Activated CD8-positive, alpha-beta memory T cell treated with anti-CD3 and anti-CD28 coated beads, Interleukin-2, amount 50 U/mL, for 1 hour (primary cell): Measurements from ENCODE around the gene DNAJB11.
"Not testable (repeated sequence)": the region's sequence is repeated elsewhere in the genome, so short reads cannot be mapped to it uniquely, and the experiment has no call there.

ENCODE experiments used
- DNase-seq: peaks from one replicate; pipeline ENCODE4 v3.0.0-alpha.2; 2020; ENCODE audit errors: extremely low read depth

The DNAJB11 gene

DNA sequence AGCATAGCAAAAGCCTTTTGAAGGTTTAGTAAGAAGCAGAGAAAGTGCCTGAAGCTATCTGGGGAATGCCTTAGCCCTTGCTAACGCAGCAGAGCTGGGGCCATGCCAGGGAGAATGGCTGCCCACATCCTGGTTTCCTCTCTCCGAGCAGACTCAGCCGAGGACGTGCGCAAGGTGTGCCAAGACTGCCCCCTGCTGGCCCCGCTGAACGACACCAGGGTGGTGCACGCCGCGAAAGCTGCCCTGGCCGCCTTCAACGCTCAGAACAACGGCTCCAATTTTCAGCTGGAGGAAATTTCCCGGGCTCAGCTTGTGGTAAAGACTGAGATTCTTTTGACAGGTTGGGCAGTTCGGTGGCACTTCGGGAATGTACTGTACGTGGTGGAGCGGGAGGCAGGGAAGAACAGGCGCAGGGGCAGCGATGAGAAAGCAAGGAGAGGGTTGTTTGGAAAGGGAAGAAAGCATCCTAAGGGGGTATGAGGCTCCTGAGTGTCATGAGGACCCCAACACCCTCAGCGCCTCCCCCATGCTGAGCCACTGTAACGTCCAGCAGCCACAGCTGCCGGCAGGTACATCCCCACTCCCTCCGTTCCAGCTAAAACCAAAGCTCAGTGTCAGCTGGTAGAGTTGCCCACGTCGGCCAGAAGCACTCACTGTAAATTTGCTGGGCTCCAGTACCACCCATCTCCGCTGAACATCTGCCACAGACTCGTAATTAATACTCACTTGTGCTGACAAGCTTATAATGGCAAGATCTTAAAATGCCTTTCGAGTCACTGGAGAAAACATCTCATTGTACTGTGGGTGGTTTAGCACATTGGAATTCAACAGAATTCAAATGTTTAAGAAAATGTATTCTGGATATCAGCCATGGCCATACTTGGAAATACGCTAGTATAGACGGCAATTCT is 46.8 kb downstream of the DNAJB11 start:
- peak; percentile 52 for DNase-seq

DNA sequence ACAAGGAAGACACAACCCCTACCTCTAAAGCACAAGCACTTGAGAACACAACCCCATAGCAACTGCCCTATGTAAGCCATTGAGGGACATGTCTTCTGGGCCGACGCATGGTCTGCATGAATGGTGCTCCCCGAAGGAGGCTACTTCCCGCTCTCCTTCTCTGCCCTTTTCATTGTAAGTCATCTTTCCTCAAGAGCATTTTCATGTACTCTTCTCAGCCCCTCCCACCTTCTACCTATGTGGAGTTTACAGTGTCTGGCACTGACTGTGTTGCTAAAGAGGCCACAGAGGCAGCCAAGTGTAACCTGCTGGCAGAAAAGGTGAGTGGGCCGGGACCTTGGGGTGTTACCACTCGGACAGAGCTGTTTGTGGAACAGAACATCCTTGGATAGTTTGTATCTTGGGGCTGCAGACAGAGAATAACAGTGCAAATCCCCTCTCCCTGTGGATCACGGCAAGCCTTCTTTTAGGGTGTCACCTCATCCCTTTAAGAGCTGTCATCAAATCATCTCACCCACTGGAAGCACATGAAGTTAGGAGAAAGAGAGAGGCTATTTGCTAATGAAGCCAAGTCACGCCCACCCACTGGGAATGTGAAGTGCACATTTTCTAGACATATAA is 47.9 kb downstream of the DNAJB11 start:
- DNase-seq: no peak

DNA sequence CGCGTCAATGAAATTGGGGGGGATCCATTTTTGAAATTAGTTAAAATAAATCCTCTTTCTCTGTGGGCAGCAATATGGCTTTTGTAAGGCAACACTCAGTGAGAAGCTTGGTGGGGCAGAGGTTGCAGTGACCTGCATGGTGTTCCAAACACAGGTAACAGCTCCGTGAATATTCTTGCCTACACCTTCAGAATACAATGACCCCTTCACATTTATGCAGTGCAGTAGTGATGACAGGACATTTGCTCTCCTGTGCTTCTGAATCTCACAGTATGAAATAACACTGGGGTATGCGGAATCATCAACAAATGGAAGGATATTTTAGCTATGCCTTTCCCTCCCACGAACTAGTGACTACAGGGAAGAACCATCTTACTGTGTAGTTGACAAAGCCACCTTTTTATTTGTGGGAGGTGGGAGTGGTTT is 49.3 kb downstream of the DNAJB11 start:
- DNase-seq: no peak

DNA sequence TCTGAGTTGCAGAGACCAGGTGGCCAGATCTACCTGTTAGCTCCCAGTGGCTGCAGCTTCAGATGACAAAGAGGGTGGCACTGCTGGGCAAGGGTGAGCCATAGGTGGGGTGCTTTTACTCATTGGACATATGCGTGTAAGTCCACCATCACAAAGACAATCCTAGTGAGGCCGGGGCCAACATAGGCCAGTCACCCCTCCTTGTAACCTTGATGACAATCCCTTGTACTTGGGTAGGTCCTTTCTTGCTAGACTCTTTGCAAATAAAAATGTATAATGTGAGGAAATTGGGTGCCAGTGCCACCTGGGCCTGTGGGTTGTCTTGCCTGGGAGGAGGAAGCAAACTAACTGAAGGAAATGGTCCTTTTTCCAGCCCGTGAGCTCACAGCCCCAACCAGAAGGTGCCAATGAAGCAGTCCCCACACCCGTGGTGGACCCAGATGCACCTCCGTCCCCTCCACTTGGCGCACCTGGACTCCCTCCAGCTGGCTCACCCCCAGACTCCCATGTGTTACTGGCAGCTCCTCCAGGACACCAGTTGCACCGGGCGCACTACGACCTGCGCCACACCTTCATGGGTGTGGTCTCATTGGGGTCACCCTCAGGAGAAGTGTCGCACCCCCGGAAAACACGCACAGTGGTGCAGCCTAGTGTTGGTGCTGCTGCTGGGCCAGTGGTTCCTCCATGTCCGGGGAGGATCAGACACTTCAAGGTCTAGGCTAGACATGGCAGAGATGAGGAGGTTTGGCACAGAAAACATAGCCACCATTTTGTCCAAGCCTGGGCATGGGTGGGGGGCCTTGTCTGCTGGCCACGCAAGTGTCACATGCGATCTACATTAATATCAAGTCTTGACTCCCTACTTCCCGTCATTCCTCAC is 49.9 kb downstream of the DNAJB11 start:
- no peak for DNase-seq

DNA sequence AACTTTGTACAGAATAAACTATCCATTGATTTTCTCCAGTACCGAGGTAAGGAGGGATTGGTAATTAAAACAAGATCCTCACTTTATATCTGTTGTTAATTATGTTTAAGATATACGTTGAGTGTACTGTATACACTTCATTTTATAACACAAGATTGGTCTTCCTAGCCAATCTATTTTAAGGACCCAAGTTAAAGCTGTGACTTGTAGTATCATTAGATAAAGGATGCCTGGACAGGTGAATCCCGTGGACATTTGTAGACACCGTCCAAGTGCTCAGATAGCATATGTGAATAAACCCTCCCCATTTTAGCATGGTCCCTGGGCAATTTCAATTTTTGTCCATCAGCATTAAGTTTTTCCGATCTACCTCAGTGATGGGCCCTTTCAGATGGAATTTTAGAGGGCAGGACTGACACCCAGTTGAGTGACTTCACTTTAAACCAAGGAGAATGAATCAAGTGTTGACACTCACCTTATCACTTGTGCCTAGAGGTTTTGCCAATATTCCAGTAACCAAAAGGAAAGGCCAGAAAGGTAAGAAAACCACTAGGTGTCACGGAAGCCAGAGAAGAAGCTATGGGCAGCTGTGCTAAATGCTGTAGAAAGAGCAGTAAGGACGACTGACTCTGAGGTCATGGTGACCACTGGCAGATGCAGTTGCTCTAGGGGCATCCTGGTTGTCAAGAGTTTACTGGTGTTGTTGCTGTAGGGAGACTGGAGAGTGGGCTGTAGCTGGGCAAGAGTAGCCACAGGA is 51.6 kb downstream of the DNAJB11 start:
- no peak for DNase-seq

DNA sequence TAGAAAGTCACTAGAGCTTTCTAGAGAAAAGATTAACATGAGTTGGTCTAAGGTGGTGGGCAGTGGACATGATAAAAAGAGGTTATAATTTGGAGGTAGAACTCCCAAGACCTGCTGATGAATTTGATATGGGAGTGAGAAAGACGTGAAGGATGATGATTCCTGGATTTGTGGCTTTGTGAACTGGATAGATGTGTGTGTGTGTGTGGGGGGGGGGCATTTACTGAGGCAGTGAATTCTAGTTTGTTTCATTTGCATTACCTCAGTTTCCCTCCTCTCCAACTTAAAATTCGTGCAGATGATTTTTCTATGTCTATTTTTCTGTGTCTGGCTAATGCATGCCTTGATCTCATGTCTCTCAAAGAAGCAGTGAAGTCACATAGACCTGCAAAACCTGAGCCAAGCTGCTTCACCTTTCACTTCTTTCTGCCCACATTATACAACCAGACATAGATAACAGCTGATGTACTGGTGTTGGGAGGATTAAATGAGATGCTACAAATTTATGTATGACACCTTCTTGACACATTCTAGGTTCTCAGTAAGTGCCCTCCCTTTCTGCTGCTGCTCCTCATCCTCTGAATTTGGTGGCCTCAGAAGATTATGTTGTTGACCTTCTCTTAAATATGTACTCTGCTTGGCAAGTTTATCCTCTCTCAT is 52.3 kb downstream of the DNAJB11 start:
- no peak for DNase-seq

DNA sequence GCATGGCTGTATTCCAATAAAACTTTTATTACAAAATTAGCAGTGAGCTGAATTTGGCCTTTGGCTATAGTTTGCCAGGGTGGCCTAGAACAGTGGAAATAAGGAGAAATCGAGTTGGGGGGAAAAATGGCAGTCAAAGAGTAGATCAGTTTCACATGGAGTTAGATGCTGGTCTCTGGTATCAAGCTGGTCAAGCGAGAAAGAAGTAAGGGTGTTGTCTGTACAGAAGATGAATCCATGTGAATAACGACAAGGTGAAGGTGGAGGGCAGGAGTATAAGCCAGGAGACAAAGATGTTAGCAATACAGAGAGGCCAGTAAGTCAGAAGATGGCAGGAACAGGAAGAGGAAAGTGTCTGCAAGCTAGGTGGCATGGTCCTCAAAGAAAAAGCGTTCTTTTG is 54.1 kb downstream of the DNAJB11 start:
- DNase-seq: no peak

DNA sequence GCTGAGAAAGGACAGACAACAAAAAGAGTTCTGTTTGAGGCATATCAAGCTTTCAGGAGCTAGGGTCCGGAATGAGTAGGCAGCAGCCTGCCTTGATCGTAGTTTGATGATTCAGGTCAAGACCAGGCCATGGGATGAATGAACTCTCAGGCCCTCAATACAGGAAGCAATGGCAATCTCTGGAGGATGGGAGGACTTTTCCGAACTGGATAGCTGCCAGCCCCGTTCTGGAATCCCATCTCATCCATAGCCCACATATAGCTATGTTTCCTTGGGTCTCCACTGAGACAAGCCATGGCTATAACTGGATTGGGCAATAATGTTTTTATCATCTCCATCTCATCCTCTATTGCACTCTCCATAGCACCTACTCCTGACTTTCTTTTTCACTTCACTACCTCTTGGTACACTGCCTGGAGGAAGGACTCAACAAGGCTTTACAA is 55.1 kb downstream of the DNAJB11 start:
- no peak for DNase-seq

DNA sequence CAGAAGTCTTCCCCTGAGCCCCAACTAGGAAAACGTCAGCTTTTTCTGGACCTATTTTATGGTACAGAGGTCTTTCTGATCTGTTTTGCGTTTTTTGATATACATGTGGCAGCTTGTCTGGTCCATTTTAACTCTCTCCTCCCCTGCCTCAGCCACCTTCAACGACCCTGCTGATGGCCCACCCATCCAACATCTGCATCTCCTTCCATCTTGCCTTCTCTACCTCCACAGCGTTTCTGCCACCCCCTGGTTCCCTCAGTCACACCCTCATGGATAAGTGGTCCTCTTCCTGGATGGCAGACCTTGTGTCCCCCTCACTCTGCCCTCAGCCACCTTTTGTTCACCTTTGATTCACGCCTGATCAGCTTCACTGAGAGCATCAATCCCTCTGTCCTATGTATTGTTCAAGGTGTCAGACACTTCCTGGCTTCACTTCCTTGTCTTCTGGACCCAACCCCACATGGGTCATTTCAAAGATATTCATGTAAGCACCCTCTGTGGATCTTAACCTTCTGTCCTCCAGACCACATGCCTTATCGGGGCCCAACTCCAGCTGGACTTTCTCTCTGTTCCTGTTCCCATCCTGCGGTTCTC is 55.8 kb downstream of the DNAJB11 start:
- no peak for DNase-seq

DNA sequence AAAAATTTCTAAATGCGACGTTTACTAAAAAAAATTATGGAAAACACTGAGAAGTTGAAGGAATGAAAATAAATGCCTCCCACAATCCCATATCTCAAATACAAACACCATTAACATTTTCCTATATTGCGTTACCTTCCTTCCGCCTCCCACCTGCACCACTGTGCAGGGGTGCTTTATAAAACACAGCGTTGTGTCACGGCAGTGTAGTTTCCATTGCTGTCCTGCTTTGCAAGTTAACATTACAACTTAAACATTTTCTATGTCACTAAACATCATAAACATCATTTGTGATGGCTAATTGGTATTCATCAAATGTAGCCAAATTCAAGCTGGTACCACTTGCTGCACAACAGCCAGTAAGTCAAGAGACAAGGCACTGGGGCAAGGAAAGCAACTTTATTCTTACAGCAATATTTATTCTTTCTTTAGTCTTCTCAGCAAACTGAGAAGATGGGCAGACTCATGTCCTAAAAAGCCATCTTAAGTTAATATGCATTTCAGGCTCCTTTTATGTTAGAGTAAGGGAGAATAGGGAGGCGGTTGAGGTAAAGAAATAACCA is 57.4 kb downstream of the DNAJB11 start:
- no peak for DNase-seq

DNA sequence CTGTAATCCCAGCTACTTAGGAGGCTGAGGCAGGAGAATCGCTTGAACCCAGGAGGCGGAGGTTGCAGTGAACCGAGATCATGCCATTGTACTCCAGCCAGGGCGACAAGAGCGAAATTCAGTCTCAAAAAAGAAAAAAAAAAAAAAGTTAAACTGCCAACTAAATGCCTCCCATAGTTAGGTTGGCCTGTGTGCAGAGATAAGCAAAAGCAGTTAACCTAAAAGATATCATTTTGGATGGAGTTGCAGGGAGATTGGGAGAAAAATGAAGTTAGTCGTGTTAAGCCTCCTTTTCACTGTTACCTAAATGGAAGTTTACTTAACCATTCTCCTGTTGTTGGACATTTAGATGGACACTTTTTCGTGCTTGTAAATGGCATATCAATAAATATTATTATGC is 58.2 kb downstream of the DNAJB11 start:
- no peak for DNase-seq

DNA sequence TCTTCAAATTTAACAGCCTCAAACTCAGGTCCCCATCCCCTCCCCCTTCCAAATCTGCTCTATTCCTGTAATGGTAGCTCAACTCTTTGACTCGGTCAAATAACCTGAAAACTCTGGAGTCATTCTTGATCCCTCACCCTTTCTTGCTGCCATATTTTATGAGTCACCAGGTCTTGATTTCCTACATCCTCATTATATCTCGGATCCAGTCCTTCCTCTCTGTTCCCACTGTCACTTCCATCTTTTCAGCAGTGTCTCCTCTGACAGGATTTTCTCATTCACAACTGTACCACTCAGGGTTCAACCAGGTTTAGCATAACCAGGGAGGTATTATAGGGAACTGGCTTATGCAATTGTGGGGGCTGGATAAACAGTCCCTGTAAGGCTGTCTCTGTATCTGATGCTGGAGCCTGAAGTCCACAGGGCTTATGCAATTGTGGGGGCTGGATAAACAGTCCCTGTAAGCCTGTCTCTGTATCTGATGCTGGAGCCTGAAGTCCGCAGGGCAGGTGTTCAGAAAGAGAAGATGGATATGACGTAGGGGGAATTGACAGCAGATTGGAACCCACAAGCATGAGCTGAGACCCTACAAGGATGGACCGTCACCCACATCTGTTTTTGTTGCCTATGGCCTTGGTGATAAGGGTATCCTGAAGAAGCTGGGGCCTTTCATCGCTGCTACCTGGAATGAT is 60.6 kb downstream of the DNAJB11 start:
- no peak for DNase-seq

DNA sequence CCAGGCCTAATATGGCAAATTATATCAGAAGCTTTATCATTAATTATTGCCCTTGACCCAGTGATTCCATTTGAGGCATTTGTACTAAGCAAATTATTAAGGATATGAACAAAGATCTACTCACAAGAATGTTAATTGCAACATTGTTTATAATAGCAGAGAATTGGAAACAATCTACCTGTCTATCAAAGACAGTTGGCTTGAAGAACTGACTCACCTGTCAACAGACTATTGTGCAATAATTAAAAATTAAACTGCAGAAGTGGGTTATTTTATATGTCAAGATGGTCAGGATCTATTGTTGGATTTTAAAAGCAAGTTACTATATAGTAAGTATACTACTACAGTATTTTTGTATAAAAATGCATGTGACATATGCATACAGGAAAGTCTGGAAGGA is 63.0 kb downstream of the DNAJB11 start:
- DNase-seq: no peak

DNA sequence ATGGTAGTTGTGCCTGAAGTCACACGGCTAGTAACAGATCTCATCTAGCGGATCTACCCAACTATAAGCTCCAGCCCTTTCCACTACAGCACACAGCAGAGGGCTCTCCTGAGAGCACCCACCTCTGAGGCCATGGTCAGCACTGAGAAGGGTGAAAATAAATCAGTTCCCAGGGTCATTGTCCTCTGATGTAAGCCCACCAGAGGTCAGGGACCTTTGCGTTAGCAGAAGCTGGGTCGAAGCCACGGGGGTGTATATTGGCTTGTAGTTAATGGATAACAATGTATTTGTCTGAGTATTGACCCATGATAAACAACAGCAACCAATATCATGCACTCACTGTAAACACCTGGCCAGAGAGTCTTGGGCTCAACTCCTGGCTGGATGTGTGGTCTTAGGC is 63.7 kb downstream of the DNAJB11 start:
- DNase-seq: not testable (repeated sequence)
